ENCODE measurements around the gene NFXL1. TPM values are rescaled to one million over a fixed set of nuclear protein-coding genes. Genes with fewer than 3 reads are reported as not detected.
"Not testable (repeated sequence)": the region's sequence is repeated elsewhere in the genome, so short reads cannot be mapped to it uniquely, and the experiment has no call there.

Gene NFXL1
- total and polyA plus RNA-seq, 2 donors (not counting 1 experiment from before 2014, with no cell fraction given), result 5.8 to 16.5 TPM

GRCh38 chr4:47929682-47930201, 15.4 kb upstream of the NFXL1 start:
- peaks cover 14% of the 10 kb centered on the region for H3K4me1 Mint-ChIP-seq
- H3K9me3 Mint-ChIP-seq (ENCODE audit: insufficient read depth), result no peaks in the 10 kb centered on the region
- H3K27ac Mint-ChIP-seq, result no peak overlapping the region
- H4K20me1 ChIP-seq (ENCODE audit: control insufficient read depth, insufficient read depth, low read length, poor library complexity, severe bottlenecking), result no peaks in the 10 kb centered on the region
- DNase-seq (no peak), ATAC-seq (ENCODE audit: low read depth) (peak; percentile 17)
- H3K79me2 ChIP-seq (ENCODE audit: control insufficient read depth, insufficient read depth, low read length), result no peaks in the 10 kb centered on the region
- 74% methylated on average over 2 of the region's 4 CpGs for WGBS (ENCODE audit: insufficient coverage)
- no peak overlapping the region for H2AFZ ChIP-seq (ENCODE audit: insufficient read depth, low read depth, low read length, poor library complexity, severe bottlenecking)
- H3K4me2 ChIP-seq (replicated peaks; ENCODE audit: low read depth, low read length, poor library complexity, severe bottlenecking), result no peak overlapping the region
- no peak overlapping the region for H3K9ac ChIP-seq (ENCODE audit: low read length)
- H3K4me3 ChIP-seq (ENCODE audit: control extremely low read depth in 1 of 5, extremely low read depth in 1 of 5, insufficient read depth in 1 of 5, low read depth in 2 of 5, low read length in 4 of 5), result no peak overlapping the region
- CTCF ChIA-PET, result no interaction called here
- H3K27me3 Mint-ChIP-seq, result peaks cover 14% of the 10 kb centered on the region
- H3K4me1 ChIP-seq (ENCODE audit: control insufficient read depth in 2 of 2, insufficient read depth in 2 of 2, low read length in 2 of 2), result peaks cover 6 to 14% of the 10 kb centered on the region in 2 donors
- H3K36me3 ChIP-seq (replicated peaks in 1 of 2; ENCODE audit: control extremely low read depth in 1 of 2, control insufficient read depth in 1 of 2, extremely low read depth in 1 of 2, insufficient read depth in 2 of 2, low read length in 1 of 2), result no peaks in the 10 kb centered on the region
- intact Hi-C loops (cut with micrococcal nuclease), result no loop called here
- TF ChIP-seq CTCF (IDR thresholded peaks at IDR 0.05) (no peak), EZH2 (IDR thresholded peaks at IDR 0.05; ENCODE audit: borderline replicate concordance, insufficient read depth, low read depth, low read length, poor library complexity, severe bottlenecking) (no peak)
- H3K27ac ChIP-seq (ENCODE audit: low read length in 2 of 2), result no peak overlapping the region
- peaks cover 0 to 10% (median 3%) of the 10 kb centered on the region in 4 experiments for H3K27me3 ChIP-seq (replicated peaks in 1 of 4; ENCODE audit: control extremely low read depth in 1 of 4, control insufficient read depth in 3 of 4, insufficient read depth in 4 of 4, low read length in 3 of 4)
- POLR2A ChIA-PET, result no interaction called here
- H3K4me3 Mint-ChIP-seq, result no peak overlapping the region
- H3K9me3 ChIP-seq (ENCODE audit: control extremely low read depth in 1 of 3, control insufficient read depth in 2 of 3, insufficient read depth in 1 of 3, low read length in 2 of 3), result no peaks in the 10 kb centered on the region

- Histone ChIP-seq H3K9me3 (ENCODE audit: control extremely low read depth in 1 of 3, control insufficient read depth in 2 of 3, insufficient read depth in 1 of 3, low read length in 2 of 3) (peaks cover 0 to 12% (median 8%) of the 10 kb centered on the region in 3 donors), H2AFZ (ENCODE audit: insufficient read depth, low read depth, low read length, poor library complexity, severe bottlenecking) (peak overlapping the region; percentile 44), H3K36me3 (replicated peaks in 1 of 2; ENCODE audit: control extremely low read depth in 1 of 2, control insufficient read depth in 1 of 2, extremely low read depth in 1 of 2, insufficient read depth in 2 of 2, low read length in 1 of 2) (no peaks in the 10 kb centered on the region), H3K27me3 (replicated peaks in 1 of 4; ENCODE audit: control extremely low read depth in 1 of 4, control insufficient read depth in 3 of 4, insufficient read depth in 4 of 4, low read length in 3 of 4) (peaks cover 0 to 6% (median 1%) of the 10 kb centered on the region in 4 experiments), H3K4me1 (ENCODE audit: control insufficient read depth in 2 of 2, insufficient read depth in 2 of 2, low read length in 2 of 2) (peaks cover 6 to 14% of the 10 kb centered on the region in 2 donors), H3K4me2 (replicated peaks; ENCODE audit: low read depth, low read length, poor library complexity, severe bottlenecking) (peak overlapping the region; percentile 53), H4K20me1 (ENCODE audit: control insufficient read depth, insufficient read depth, low read length, poor library complexity, severe bottlenecking) (no peaks in the 10 kb centered on the region), H3K79me2 (ENCODE audit: control insufficient read depth, insufficient read depth, low read length) (no peaks in the 10 kb centered on the region), H3K27ac (ENCODE audit: low read length in 2 of 2) (no peak overlapping the region), H3K4me3 (ENCODE audit: control extremely low read depth in 1 of 5, extremely low read depth in 1 of 5, insufficient read depth in 1 of 5, low read depth in 2 of 5, low read length in 4 of 5) (no peak overlapping the region), H3K9ac (ENCODE audit: low read length) (no peak overlapping the region)
- Mint-ChIP-seq H3K4me3 (peak overlapping the region; percentile 40), H3K9me3 (ENCODE audit: insufficient read depth) (no peaks in the 10 kb centered on the region), H3K27me3 (peaks cover 13% of the 10 kb centered on the region), H3K27ac (no peak overlapping the region), H3K4me1 (peaks cover 22% of the 10 kb centered on the region)
- intact Hi-C loops (cut with micrococcal nuclease), result loop anchor here (1.0 kb wide), 1 partner anchor 161 kb away; no protein-coding TSS in a partner anchor
- peak; percentile 77 for ATAC-seq (ENCODE audit: low read depth)
- DNase-seq, result peak; percentile 61
- ChIA-PET CTCF (interaction anchor here (1.0 to 3.3 kb wide), 7 partner anchors 7 to 214 kb away, joined by 3 to 13 read pairs (median 4); partner anchors contain the start of gene NFXL1), POLR2A (no interaction called here)
- TF ChIP-seq CTCF (IDR thresholded peaks at IDR 0.05) (peak; percentile 77), EZH2 (IDR thresholded peaks at IDR 0.05; ENCODE audit: borderline replicate concordance, insufficient read depth, low read depth, low read length, poor library complexity, severe bottlenecking) (no peak)
- WGBS (ENCODE audit: insufficient coverage), result 12% methylated on average over 14 of the region's 15 CpGs
Observed at GRCh38 chr4:47926667-47927258, 12.4 kb upstream of the NFXL1 start.

- intact Hi-C loops (cut with micrococcal nuclease); H3K4me3 Mint-ChIP-seq; H3K9me3 Mint-ChIP-seq (ENCODE audit: insufficient read depth); H4K20me1 ChIP-seq (ENCODE audit: control insufficient read depth, insufficient read depth, low read length, poor library complexity, severe bottlenecking); H2AFZ ChIP-seq (ENCODE audit: insufficient read depth, low read depth, low read length, poor library complexity, severe bottlenecking); POLR2A ChIA-PET; H3K4me1 ChIP-seq (ENCODE audit: control insufficient read depth in 2 of 2, insufficient read depth in 2 of 2, low read length in 2 of 2); H3K79me2 ChIP-seq (ENCODE audit: control insufficient read depth, insufficient read depth, low read length); H3K9ac ChIP-seq (ENCODE audit: low read length); ATAC-seq (ENCODE audit: low read depth); H3K4me2 ChIP-seq (replicated peaks; ENCODE audit: low read depth, low read length, poor library complexity, severe bottlenecking); H3K4me3 ChIP-seq (ENCODE audit: control extremely low read depth in 1 of 5, extremely low read depth in 1 of 5, insufficient read depth in 1 of 5, low read depth in 2 of 5, low read length in 4 of 5); H3K36me3 ChIP-seq (replicated peaks in 1 of 2; ENCODE audit: control extremely low read depth in 1 of 2, control insufficient read depth in 1 of 2, extremely low read depth in 1 of 2, insufficient read depth in 2 of 2, low read length in 1 of 2); H3K27me3 ChIP-seq (replicated peaks in 1 of 4; ENCODE audit: control extremely low read depth in 1 of 4, control insufficient read depth in 3 of 4, insufficient read depth in 4 of 4, low read length in 3 of 4): not testable (repeated sequence)
- CTCF ChIA-PET, result interaction anchor here (3.3 kb wide), 1 partner anchor 11 kb away, joined by 13 read pairs; no protein-coding TSS in a partner anchor
- peaks cover 17% of the 10 kb centered on the region for H3K27me3 Mint-ChIP-seq
- Histone ChIP-seq H3K27ac (ENCODE audit: low read length in 2 of 2) (peak overlapping the region; percentile 51 to 72), H3K9me3 (ENCODE audit: control extremely low read depth in 1 of 3, control insufficient read depth in 2 of 3, insufficient read depth in 1 of 3, low read length in 2 of 3) (peaks cover 0 to 12% (median 8%) of the 10 kb centered on the region in 3 donors)
- DNase-seq, result peak; percentile 57
- peaks cover 14% of the 10 kb centered on the region for H3K4me1 Mint-ChIP-seq
- WGBS (ENCODE audit: insufficient coverage), result 0% methylated on average over 7 of the region's 8 CpGs
- peak overlapping the region; percentile 46 for H3K27ac Mint-ChIP-seq
Observed at GRCh38 chr4:47923261-47923608, 8.9 kb upstream of the NFXL1 start.
